OCI-LY7 (cell line): ENCODE data around the gene EXOC3L2. TPM values are rescaled to one million over a fixed set of nuclear protein-coding genes. Genes with fewer than 3 reads are reported as not detected.

ENCODE experiments used
- BruUV-seq: library from RNA; stranded (reverse); fragments of 400-500 nt; replicated peaks from 2 replicates; lab custom pipeline; 2021; lab: Mats Ljungman, UMichigan
- CTCF ChIA-PET: fragments of 300-600 bp; sonication (Branson Sonifier 250); formaldehyde crosslinking; loops from one replicate; lab custom pipeline; 2022; ENCODE audit warnings: antibody characterized with exemption; ENCODE audit not compliant: unreplicated experiment; lab: Charles Lee
- POLR2A ChIA-PET: fragments of 300-600 bp; sonication (Branson Sonifier 250); formaldehyde crosslinking; loops from one replicate; lab custom pipeline; 2022; ENCODE audit warnings: antibody characterized with exemption; lab: Charles Lee
- DNase-seq: peaks from one replicate; pipeline ENCODE4 v3.0.0-alpha.2; 2015; ENCODE audit warnings: low spot score
- H2AFZ ChIP-seq: fragments of 200-600 bp; sonication (generic), shearing (Covaris generic); 2 replicates; pipeline ENCODE4 v1.6.1; 2014; ENCODE audit warnings: mild to moderate bottlenecking, antibody characterized with exemption, low read length, moderate library complexity
- H3K27ac ChIP-seq: fragments of 200-600 bp; sonication (generic); 2 replicates; pipeline ENCODE4 v1.5.1; 2014; ENCODE audit warnings: mixed run types, low read depth, mild to moderate bottlenecking, moderate library complexity, low read length, inconsistent platforms; ENCODE audit not compliant: poor library complexity, severe bottlenecking
- H3K36me3 ChIP-seq: fragments of 200-600 bp; sonication (generic); 2 replicates; pipeline ENCODE4 v1.6.1; 2014; ENCODE audit warnings: mild to moderate bottlenecking, antibody characterized with exemption, low read length, moderate library complexity, mixed read lengths; ENCODE audit not compliant: insufficient read depth
- H3K4me1 ChIP-seq: fragments of 200-600 bp; sonication (generic); 2 replicates; pipeline ENCODE4 v1.5.1; 2014; ENCODE audit warnings: mild to moderate bottlenecking, low read length; ENCODE audit not compliant: insufficient read depth, poor library complexity, severe bottlenecking
- H3K4me2 ChIP-seq: fragments of 200-600 bp; sonication (generic); 2 replicates; pipeline ENCODE4 v1.6.1; 2014; ENCODE audit warnings: mild to moderate bottlenecking, low read length
- H3K4me3 ChIP-seq: fragments of 200-600 bp; sonication (generic); 2 replicates; pipeline ENCODE4 v1.5.1; 2014; ENCODE audit warnings: mild to moderate bottlenecking, low read depth, low read length; ENCODE audit not compliant: poor library complexity, severe bottlenecking
- H3K79me2 ChIP-seq: fragments of 200-600 bp; sonication (generic); 2 replicates; pipeline ENCODE4 v1.6.1; 2016; ENCODE audit warnings: low read depth, mild to moderate bottlenecking, low read length, moderate library complexity, mixed read lengths; ENCODE audit not compliant: insufficient read depth
- H3K9me2 ChIP-seq: fragments of 200-600 bp; sonication (generic); 2 replicates; pipeline ENCODE4 v1.6.1; 2016; ENCODE audit warnings: mild to moderate bottlenecking, low read length, mixed read lengths; ENCODE audit not compliant: insufficient read depth
- H3K9me3 ChIP-seq: fragments of 200-600 bp; sonication (generic); 2 replicates; pipeline ENCODE4 v1.6.1; 2014; ENCODE audit warnings: mild to moderate bottlenecking, mixed run types, low read length, mixed read lengths
- H4K20me1 ChIP-seq: fragments of 200-600 bp; sonication (generic); 2 replicates; pipeline ENCODE4 v1.6.1; 2014; ENCODE audit warnings: mild to moderate bottlenecking, antibody characterized with exemption, low read length, moderate library complexity, mixed read lengths; ENCODE audit not compliant: insufficient read depth
- CTCF ChIP-seq: fragments of 200-600 bp; sonication (generic); conservative IDR thresholded peaks from 2 replicates; pipeline ENCODE4 v1.5.1; 2014; ENCODE audit warnings: mild to moderate bottlenecking, antibody characterized with exemption, low read length, moderate library complexity, mixed read lengths
- EZH2phosphoT487 ChIP-seq: fragments of 200-600 bp; sonication (generic); IDR thresholded peaks from 2 replicates; pipeline ENCODE4 v1.6.1; 2018; ENCODE audit warnings: low read depth, borderline replicate concordance, mild to moderate bottlenecking, mixed run types, antibody characterized with exemption, low read length, moderate library complexity, mixed read lengths
- intact Hi-C: fragments of 100-400 bp; cut with micrococcal nuclease; formaldehyde crosslinking; loops from one replicate; pipeline ENCODE4 v1.10.0; 2022; ENCODE audit not compliant: unreplicated experiment
- total RNA-seq, 2 experiments: library from RNA; depleted of rRNA in 1 of 2; stranded (reverse); fragments of >200 nt in 1 of 2; shearing (Covaris generic) in 1 of 2; gene quantifications; 2 replicates each; pipeline ENCODE4 v1.2.3, GENCODE V29; 2014 to 2022

Gene EXOC3L2
- total RNA-seq, 2 experiments from 2014 or later = not detected

GRCh38 chr19:45249261-45250033 lies 4.2 kb upstream of the EXOC3L2 start:
- Histone ChIP-seq H3K36me3 (no peaks in the 10 kb centered on the region), H3K9me2 (no peaks in the 10 kb centered on the region), H3K4me3 (no peak overlapping the region), H3K4me2 (no peak overlapping the region), H3K4me1 (peaks cover 34% of the 10 kb centered on the region), H3K79me2 (no peaks in the 10 kb centered on the region), H2AFZ (no peak overlapping the region), H3K9me3 (no peaks in the 10 kb centered on the region), H4K20me1 (no peaks in the 10 kb centered on the region), H3K27ac (no peak overlapping the region)
- intact Hi-C loops = loop anchor here (5.0 kb wide), 1 partner anchor 88 kb away; no protein-coding TSS in a partner anchor
- ChIA-PET CTCF (no interaction called here), POLR2A (interaction anchor here (0.6 kb wide), 1 partner anchor 71 kb away, joined by 3 read pairs; the partner anchor contains the start of genes BLOC1S3 and TRAPPC6A)
- DNase-seq = no peak
- no TSS peak for BruUV-seq
- TF ChIP-seq EZH2phosphoT487 (no peak), CTCF (no peak)

GRCh38 chr19:45247136-45247535 lies 1.9 kb upstream of the EXOC3L2 start:
- H3K4me1 ChIP-seq = peaks cover 15% of the 10 kb centered on the region
- H2AFZ ChIP-seq = no peak overlapping the region
- DNase-seq = no peak
- no peak overlapping the region for H3K4me3 ChIP-seq
- CTCF ChIA-PET = interaction anchor here (0.5 kb wide), 1 partner anchor 69 kb away, joined by 3 read pairs; the partner anchor contains the start of gene BLOC1S3
- H3K9me2 ChIP-seq = no peaks in the 10 kb centered on the region
- no peak overlapping the region for H3K4me2 ChIP-seq
- POLR2A ChIA-PET = no interaction called here
- TF ChIP-seq CTCF (no peak), EZH2phosphoT487 (no peak)
- no peaks in the 10 kb centered on the region for H3K36me3 ChIP-seq
- no peaks in the 10 kb centered on the region for H4K20me1 ChIP-seq
- intact Hi-C loops = no loop called here
- H3K27ac ChIP-seq = no peak overlapping the region
- BruUV-seq = no TSS peak
- no peaks in the 10 kb centered on the region for H3K79me2 ChIP-seq
- H3K9me3 ChIP-seq = no peaks in the 10 kb centered on the region

- Histone ChIP-seq H3K4me3 (no peak overlapping the region), H3K9me2 (no peaks in the 10 kb centered on the region), H2AFZ (no peak overlapping the region), H4K20me1 (no peaks in the 10 kb centered on the region), H3K36me3 (no peaks in the 10 kb centered on the region), H3K9me3 (no peaks in the 10 kb centered on the region), H3K4me1 (peaks cover 13% of the 10 kb centered on the region), H3K27ac (no peak overlapping the region), H3K79me2 (no peaks in the 10 kb centered on the region), H3K4me2 (no peak overlapping the region)
- ChIA-PET POLR2A (no interaction called here), CTCF (no interaction called here)
- TF ChIP-seq CTCF (no peak), EZH2phosphoT487 (no peak)
- no TSS peak for BruUV-seq
- DNase-seq = no peak
- intact Hi-C loops = no loop called here
Observed at GRCh38 chr19:45245826-45246225, 619 bp upstream of the EXOC3L2 start.
